ENCODE results near the gene COBL.

DNA sequence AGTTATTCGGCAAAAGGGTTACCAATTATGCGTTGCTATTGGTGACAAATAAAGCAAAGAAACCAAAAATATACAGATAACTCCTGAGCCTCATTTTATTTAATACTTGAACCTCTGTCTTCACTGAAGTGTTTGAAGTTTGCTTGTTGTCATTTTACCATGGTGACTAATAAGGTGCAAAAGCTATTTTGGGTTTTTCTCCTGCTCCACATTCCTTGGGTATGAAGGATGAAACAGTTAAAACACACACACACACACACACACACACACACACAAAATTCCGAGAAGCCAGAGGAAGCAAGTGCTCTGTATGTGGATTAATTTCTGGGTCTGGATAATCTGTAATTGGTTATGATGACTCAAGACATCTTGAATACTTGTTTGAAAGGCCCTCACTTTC lies 246.5 kb downstream of the COBL start:
- TF ChIP-seq CTCF (optimal IDR thresholded peaks at IDR 0.05 in 1 of 3, IDR thresholded peaks at IDR 0.05 in 1 of 3, conservative IDR thresholded peaks at IDR 0.05 in 1 of 3; ENCODE audit: extremely low read depth in 1 of 3, insufficient read depth in 2 of 3, low read length in 3 of 3): no peak
- no peak for TF ChIP-seq EZH2 (IDR thresholded peaks at IDR 0.05; ENCODE audit: low read length)
